Measurements from ENCODE around the gene CACHD1. TPM values are rescaled to one million over a fixed set of nuclear protein-coding genes. Genes with fewer than 3 reads are reported as not detected.
"Not testable (repeated sequence)": the region's sequence is repeated elsewhere in the genome, so short reads cannot be mapped to it uniquely, and the experiment has no call there.

CACHD1 gene
- polyA plus RNA-seq, 1 donor from 2014 or later, result 12.7 TPM

DNA sequence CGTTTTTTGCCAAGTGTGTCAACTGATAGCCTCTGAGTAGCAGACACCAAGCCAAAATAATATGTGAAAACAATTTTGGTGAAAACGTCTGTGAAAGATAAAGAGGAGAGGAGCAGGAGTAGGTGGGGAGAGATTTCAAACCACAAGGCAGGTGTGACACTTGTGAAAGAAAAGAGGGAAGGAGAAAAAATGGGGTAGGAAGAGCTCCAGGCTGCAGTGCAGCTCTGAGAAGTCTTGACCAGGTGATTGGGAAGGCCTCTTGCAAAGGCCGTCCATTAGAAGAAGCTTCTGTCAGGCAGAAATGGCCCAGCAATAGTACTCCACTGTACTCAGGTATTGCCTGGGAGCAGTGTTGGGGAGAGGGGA is 264.3 kb downstream of the CACHD1 start:
- Histone ChIP-seq H3F3A (ENCODE audit: insufficient read depth, low read length, poor library complexity, severe bottlenecking) (no peaks in the 10 kb centered on the region), H3K27me3 (ENCODE audit: insufficient read depth, low read depth, low read length) (no peaks in the 10 kb centered on the region), H3K36me3 (ENCODE audit: insufficient read depth, low read length) (no peaks in the 10 kb centered on the region), H3K79me2 (replicated peaks; ENCODE audit: insufficient read depth, low read length) (no peaks in the 10 kb centered on the region), H3K4me3 (ENCODE audit: low read length) (no peak overlapping the region), H2AFZ (ENCODE audit: low read depth, low read length) (no peak overlapping the region), H3K9ac (ENCODE audit: low read length) (no peak overlapping the region), H3K9me2 (ENCODE audit: insufficient read depth, low read length) (no peaks in the 10 kb centered on the region), H3K9me3 (ENCODE audit: low read length) (no peaks in the 10 kb centered on the region), H3K4me2 (ENCODE audit: low read length) (no peak overlapping the region), H4K20me1 (ENCODE audit: insufficient read depth) (no peaks in the 10 kb centered on the region), H3K27ac (ENCODE audit: low read length) (no peak overlapping the region)
- TF ChIP-seq TAF1 (IDR thresholded peaks at IDR 0.05; ENCODE audit: low read depth) (no peak), POLR2AphosphoS5 (IDR thresholded peaks at IDR 0.05) (no peak), EZH2 (IDR thresholded peaks at IDR 0.05; ENCODE audit: borderline replicate concordance, insufficient read depth, low read length, poor library complexity, severe bottlenecking) (no peak), SMC3 (conservative IDR thresholded peaks at IDR 0.05; ENCODE audit: poor library complexity) (no peak), RAD21 (conservative IDR thresholded peaks at IDR 0.05) (no peak), EP300 (conservative IDR thresholded peaks at IDR 0.05; ENCODE audit: poor library complexity, severe bottlenecking) (no peak), MXI1 (conservative IDR thresholded peaks at IDR 0.05; ENCODE audit: poor library complexity, severe bottlenecking) (no peak)
- TF ChIP-seq, protein P1, sequence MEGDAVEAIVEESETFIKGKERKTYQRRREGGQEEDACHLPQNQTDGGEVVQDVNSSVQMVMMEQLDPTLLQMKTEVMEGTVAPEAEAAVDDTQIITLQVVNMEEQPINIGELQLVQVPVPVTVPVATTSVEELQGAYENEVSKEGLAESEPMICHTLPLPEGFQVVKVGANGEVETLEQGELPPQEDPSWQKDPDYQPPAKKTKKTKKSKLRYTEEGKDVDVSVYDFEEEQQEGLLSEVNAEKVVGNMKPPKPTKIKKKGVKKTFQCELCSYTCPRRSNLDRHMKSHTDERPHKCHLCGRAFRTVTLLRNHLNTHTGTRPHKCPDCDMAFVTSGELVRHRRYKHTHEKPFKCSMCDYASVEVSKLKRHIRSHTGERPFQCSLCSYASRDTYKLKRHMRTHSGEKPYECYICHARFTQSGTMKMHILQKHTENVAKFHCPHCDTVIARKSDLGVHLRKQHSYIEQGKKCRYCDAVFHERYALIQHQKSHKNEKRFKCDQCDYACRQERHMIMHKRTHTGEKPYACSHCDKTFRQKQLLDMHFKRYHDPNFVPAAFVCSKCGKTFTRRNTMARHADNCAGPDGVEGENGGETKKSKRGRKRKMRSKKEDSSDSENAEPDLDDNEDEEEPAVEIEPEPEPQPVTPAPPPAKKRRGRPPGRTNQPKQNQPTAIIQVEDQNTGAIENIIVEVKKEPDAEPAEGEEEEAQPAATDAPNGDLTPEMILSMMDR (IDR thresholded peaks at IDR 0.05; ENCODE audit: poor library complexity, severe bottlenecking), result no peak
- TF ChIP-seq, protein P2, sequence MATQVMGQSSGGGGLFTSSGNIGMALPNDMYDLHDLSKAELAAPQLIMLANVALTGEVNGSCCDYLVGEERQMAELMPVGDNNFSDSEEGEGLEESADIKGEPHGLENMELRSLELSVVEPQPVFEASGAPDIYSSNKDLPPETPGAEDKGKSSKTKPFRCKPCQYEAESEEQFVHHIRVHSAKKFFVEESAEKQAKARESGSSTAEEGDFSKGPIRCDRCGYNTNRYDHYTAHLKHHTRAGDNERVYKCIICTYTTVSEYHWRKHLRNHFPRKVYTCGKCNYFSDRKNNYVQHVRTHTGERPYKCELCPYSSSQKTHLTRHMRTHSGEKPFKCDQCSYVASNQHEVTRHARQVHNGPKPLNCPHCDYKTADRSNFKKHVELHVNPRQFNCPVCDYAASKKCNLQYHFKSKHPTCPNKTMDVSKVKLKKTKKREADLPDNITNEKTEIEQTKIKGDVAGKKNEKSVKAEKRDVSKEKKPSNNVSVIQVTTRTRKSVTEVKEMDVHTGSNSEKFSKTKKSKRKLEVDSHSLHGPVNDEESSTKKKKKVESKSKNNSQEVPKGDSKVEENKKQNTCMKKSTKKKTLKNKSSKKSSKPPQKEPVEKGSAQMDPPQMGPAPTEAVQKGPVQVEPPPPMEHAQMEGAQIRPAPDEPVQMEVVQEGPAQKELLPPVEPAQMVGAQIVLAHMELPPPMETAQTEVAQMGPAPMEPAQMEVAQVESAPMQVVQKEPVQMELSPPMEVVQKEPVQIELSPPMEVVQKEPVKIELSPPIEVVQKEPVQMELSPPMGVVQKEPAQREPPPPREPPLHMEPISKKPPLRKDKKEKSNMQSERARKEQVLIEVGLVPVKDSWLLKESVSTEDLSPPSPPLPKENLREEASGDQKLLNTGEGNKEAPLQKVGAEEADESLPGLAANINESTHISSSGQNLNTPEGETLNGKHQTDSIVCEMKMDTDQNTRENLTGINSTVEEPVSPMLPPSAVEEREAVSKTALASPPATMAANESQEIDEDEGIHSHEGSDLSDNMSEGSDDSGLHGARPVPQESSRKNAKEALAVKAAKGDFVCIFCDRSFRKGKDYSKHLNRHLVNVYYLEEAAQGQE (IDR thresholded peaks at IDR 0.05; ENCODE audit: borderline replicate concordance), result no peak

- not testable (repeated sequence) for H4K20me1 ChIP-seq (ENCODE audit: insufficient read depth); H3K9ac ChIP-seq (ENCODE audit: low read length); H3K9me2 ChIP-seq (ENCODE audit: insufficient read depth, low read length); H3K36me3 ChIP-seq (ENCODE audit: insufficient read depth, low read length); H3K27ac ChIP-seq (ENCODE audit: low read length); H3F3A ChIP-seq (ENCODE audit: insufficient read depth, low read length, poor library complexity, severe bottlenecking); H3K4me2 ChIP-seq (ENCODE audit: low read length); H3K27me3 ChIP-seq (ENCODE audit: insufficient read depth, low read depth, low read length); H3K79me2 ChIP-seq (replicated peaks; ENCODE audit: insufficient read depth, low read length); H2AFZ ChIP-seq (ENCODE audit: low read depth, low read length); H3K9me3 ChIP-seq (ENCODE audit: low read length); H3K4me3 ChIP-seq (ENCODE audit: low read length)
Observed at GRCh38 chr1:64740687-64741086, 270.8 kb downstream of the CACHD1 start.

Small RNA genes within 50 kb of the gene (small RNA-seq; reads per million reads assigned to genes)
- gene MIR4794, result 0 to 1.1 (median 0.16) reads per million in 3 experiments

All from neural cell (in vitro differentiated cells).